ENCODE results near the gene NTSR1. TPM values are rescaled to one million over a fixed set of nuclear protein-coding genes. Genes with fewer than 3 reads are reported as not detected.

NTSR1 gene
- total RNA-seq, 2 experiments from 2014 or later: 0.55 to 0.56 TPM

DNA sequence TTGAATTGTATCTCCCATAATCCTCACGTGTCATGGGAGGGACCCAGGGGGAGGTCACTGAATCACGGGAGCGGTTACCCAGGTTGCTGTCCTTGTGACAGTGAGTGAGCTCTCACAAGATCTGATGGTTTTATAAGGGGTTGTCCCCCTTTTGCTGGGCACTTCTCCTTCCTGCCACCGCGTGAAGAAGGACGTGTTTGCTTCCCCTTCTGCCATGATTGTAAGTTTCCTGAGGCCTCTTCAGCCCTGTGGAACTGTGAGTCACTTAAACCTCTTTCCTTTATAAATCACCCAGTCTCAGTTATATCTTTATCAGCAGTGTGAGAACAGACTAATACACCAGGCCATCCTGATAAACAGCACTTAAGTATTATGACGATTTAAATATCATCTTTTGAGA, 78.7 kb downstream of the NTSR1 start:
- H3K27me3 Mint-ChIP-seq: no peaks in the 10 kb centered on the region
- no peak for ATAC-seq (ENCODE audit: poor library complexity)
- H3K36me3 Mint-ChIP-seq (ENCODE audit: low read depth): no peaks in the 10 kb centered on the region
- peak in 2 of 14 experiments; percentile 53 to 71 for DNase-seq
- H3K27ac Mint-ChIP-seq: no peak overlapping the region
- H3K4me3 ChIP-seq (ENCODE audit: low read length): no peak overlapping the region
- POLR2A ChIA-PET: no interaction called here
- H3K9me3 ChIP-seq (ENCODE audit: control insufficient read depth in 1 of 2, insufficient read depth in 1 of 2, low read length in 2 of 2): no peaks in the 10 kb centered on the region
- H3K36me3 ChIP-seq (ENCODE audit: insufficient read depth, low read length): no peaks in the 10 kb centered on the region
- H3K4me1 Mint-ChIP-seq (ENCODE audit: low read depth): peaks cover 14% of the 10 kb centered on the region
- H3K9me3 Mint-ChIP-seq: no peaks in the 10 kb centered on the region
- H3K4me1 ChIP-seq (ENCODE audit: insufficient read depth, low read length): peaks cover 15% of the 10 kb centered on the region
- CTCF ChIA-PET: no interaction called here
- TF ChIP-seq, protein P1, sequence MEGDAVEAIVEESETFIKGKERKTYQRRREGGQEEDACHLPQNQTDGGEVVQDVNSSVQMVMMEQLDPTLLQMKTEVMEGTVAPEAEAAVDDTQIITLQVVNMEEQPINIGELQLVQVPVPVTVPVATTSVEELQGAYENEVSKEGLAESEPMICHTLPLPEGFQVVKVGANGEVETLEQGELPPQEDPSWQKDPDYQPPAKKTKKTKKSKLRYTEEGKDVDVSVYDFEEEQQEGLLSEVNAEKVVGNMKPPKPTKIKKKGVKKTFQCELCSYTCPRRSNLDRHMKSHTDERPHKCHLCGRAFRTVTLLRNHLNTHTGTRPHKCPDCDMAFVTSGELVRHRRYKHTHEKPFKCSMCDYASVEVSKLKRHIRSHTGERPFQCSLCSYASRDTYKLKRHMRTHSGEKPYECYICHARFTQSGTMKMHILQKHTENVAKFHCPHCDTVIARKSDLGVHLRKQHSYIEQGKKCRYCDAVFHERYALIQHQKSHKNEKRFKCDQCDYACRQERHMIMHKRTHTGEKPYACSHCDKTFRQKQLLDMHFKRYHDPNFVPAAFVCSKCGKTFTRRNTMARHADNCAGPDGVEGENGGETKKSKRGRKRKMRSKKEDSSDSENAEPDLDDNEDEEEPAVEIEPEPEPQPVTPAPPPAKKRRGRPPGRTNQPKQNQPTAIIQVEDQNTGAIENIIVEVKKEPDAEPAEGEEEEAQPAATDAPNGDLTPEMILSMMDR (IDR thresholded peaks at IDR 0.05): no peak
- H3K27me3 ChIP-seq (ENCODE audit: control insufficient read depth in 1 of 2, insufficient read depth in 2 of 2, low read length in 2 of 2): no peaks in the 10 kb centered on the region
- no peak overlapping the region for H3K4me3 Mint-ChIP-seq
- intact Hi-C loops (cut with DNase I, micrococcal nuclease): no loop called here
- H3K27ac ChIP-seq (ENCODE audit: low read depth in 1 of 2, low read length in 2 of 2): no peak overlapping the region

DNA sequence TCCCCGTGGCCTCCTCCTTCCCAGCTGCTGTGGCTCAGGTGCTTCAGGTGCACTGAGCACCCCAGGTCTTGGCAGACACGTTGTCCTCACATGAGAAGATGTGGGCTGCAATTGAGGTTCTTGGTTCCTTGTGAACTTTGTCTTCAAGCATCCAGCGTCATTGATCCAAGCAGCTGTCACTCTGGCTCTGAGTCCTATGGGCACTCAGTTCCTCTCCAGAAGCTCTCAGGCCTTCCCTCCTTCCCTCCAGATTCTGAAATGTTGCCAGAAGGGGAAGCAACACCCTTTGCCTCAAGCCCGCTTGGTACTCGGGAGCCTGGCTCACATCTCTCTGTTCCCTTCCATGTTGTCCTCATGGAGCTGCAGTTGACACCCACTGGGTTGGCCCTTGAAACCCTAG, 79.2 kb downstream of the NTSR1 start:
- Histone ChIP-seq H3K4me1 (ENCODE audit: insufficient read depth, low read length) (peaks cover 12% of the 10 kb centered on the region), H3K36me3 (ENCODE audit: insufficient read depth, low read length) (no peaks in the 10 kb centered on the region), H3K27ac (ENCODE audit: low read depth in 1 of 2, low read length in 2 of 2) (no peak overlapping the region), H3K9me3 (ENCODE audit: control insufficient read depth in 1 of 2, insufficient read depth in 1 of 2, low read length in 2 of 2) (no peaks in the 10 kb centered on the region), H3K4me3 (ENCODE audit: low read length) (no peak overlapping the region), H3K27me3 (ENCODE audit: control insufficient read depth in 1 of 2, insufficient read depth in 2 of 2, low read length in 2 of 2) (no peaks in the 10 kb centered on the region)
- TF ChIP-seq, protein P1 (IDR thresholded peaks at IDR 0.05): no peak
- no peaks in the 10 kb centered on the region for H3K27me3 Mint-ChIP-seq
- intact Hi-C loops (cut with DNase I, micrococcal nuclease): no loop called here
- ATAC-seq (ENCODE audit: poor library complexity) (no peak), DNase-seq (no peak)
- H3K27ac Mint-ChIP-seq: no peak overlapping the region
- CTCF ChIA-PET: no interaction called here
- no peak overlapping the region for H3K4me3 Mint-ChIP-seq
- H3K4me1 Mint-ChIP-seq (ENCODE audit: low read depth): peaks cover 16% of the 10 kb centered on the region
- no peaks in the 10 kb centered on the region for H3K36me3 Mint-ChIP-seq (ENCODE audit: low read depth)
- no peaks in the 10 kb centered on the region for H3K9me3 Mint-ChIP-seq
- POLR2A ChIA-PET: no interaction called here

DNA sequence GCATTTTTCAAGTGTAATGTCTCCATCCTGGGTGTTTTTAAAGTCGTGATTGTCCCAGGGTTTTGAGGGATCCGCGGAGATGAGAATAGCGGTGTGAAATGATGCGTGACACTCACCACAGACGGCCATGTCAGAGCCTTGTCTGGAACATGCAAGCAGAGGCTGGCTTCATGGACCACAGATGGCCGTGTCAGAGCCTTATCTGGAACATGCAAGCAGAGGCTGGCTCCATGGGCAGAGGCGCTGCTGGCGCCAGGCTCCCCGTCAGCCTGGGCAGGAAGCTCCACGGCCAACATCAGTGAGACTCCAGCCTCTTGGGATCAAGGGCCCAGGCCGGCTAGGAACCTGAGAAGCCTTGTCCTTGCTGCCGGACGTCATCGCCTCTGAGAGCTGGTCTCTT, 80.0 kb downstream of the NTSR1 start:
- no peaks in the 10 kb centered on the region for H3K27me3 ChIP-seq (ENCODE audit: control insufficient read depth in 1 of 2, insufficient read depth in 2 of 2, low read length in 2 of 2)
- H3K36me3 ChIP-seq (ENCODE audit: insufficient read depth, low read length): no peaks in the 10 kb centered on the region
- Mint-ChIP-seq H3K9me3 (no peaks in the 10 kb centered on the region), H3K27ac (no peak overlapping the region), H3K36me3 (ENCODE audit: low read depth) (no peaks in the 10 kb centered on the region), H3K27me3 (no peaks in the 10 kb centered on the region), H3K4me3 (no peak overlapping the region), H3K4me1 (ENCODE audit: low read depth) (peaks cover 21% of the 10 kb centered on the region)
- ChIA-PET POLR2A (no interaction called here), CTCF (no interaction called here)
- H3K4me1 ChIP-seq (ENCODE audit: insufficient read depth, low read length): peaks cover 18% of the 10 kb centered on the region
- H3K9me3 ChIP-seq (ENCODE audit: control insufficient read depth in 1 of 2, insufficient read depth in 1 of 2, low read length in 2 of 2): no peaks in the 10 kb centered on the region
- TF ChIP-seq, protein P1 (IDR thresholded peaks at IDR 0.05): no peak
- intact Hi-C loops (cut with DNase I, micrococcal nuclease): no loop called here
- no peak overlapping the region for H3K4me3 ChIP-seq (ENCODE audit: low read length)
- ATAC-seq (ENCODE audit: poor library complexity) (no peak), DNase-seq (no peak)
- no peak overlapping the region for H3K27ac ChIP-seq (ENCODE audit: low read depth in 1 of 2, low read length in 2 of 2)

All from CD4-positive, alpha-beta T cell (primary cell).